ENCODE results near the gene PIK3AP1. TPM values are rescaled to one million over a fixed set of nuclear protein-coding genes. Genes with fewer than 3 reads are reported as not detected.

PIK3AP1 gene
- total RNA-seq, 1 donor: not detected

DNA sequence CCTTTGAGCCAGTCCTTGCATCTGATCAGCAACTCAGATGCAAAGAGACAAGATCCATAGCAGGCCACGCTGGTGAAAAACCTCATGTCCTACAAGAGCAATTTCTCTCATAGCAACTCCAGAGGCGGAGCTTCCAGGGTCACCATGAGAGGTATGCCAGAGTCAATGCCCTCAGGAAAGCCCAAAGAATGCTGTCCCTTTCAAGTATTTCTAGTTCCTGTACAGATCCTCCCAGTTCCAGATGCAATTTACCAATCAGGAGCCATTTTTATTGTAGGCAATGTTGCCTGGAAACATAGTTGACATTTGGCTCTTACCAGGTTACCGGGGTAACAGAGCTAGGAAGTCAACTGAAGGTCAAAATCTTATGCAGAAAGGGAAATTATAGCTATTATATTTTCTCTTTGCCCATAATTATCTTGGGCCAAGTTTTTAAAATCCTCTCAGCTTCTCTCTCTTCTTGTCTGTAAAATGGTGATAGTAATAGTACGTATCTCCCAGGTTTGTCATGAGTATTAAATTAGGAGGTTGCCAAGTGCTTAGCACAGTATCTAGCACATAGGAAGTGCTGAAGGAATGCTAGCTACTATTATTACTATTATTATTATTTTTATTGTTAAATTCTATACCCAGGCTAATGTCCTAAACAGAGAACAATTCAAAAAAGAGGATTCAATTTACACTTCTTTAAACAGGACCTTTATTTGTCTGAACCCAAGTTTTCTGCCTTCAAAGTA is 87.2 kb downstream of the PIK3AP1 start:
- H3K4me3 ChIP-seq (ENCODE audit: low read depth, low read length): no peak overlapping the region
- TF ChIP-seq, protein P1, sequence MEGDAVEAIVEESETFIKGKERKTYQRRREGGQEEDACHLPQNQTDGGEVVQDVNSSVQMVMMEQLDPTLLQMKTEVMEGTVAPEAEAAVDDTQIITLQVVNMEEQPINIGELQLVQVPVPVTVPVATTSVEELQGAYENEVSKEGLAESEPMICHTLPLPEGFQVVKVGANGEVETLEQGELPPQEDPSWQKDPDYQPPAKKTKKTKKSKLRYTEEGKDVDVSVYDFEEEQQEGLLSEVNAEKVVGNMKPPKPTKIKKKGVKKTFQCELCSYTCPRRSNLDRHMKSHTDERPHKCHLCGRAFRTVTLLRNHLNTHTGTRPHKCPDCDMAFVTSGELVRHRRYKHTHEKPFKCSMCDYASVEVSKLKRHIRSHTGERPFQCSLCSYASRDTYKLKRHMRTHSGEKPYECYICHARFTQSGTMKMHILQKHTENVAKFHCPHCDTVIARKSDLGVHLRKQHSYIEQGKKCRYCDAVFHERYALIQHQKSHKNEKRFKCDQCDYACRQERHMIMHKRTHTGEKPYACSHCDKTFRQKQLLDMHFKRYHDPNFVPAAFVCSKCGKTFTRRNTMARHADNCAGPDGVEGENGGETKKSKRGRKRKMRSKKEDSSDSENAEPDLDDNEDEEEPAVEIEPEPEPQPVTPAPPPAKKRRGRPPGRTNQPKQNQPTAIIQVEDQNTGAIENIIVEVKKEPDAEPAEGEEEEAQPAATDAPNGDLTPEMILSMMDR (IDR thresholded peaks at IDR 0.05; ENCODE audit: insufficient read depth, low read length): no peak
- DNase-seq (ENCODE audit: low read depth): no peak

DNA sequence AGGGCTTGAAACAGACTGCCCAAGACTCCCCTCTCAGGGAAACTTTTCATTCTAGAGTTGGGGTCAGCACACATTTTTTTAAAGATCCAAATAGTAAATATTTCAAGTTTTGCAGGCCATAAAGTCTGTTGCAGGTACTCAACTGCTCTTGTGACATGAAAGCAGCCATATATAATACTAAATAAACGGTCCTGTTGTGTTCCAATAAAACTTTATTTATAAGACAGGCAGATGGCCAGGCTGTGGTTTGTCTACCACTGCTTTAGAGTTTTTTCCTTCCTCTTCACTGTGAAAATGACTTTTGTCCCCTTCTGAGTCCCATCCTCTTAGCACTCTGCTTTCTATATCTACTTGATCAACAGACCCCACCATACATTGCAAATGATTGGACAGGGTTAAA is 93.0 kb downstream of the PIK3AP1 start:
- no peak overlapping the region for H3K4me3 ChIP-seq (ENCODE audit: low read depth, low read length)
- TF ChIP-seq, protein P1 (IDR thresholded peaks at IDR 0.05; ENCODE audit: insufficient read depth, low read length): no peak
- no peak for DNase-seq (ENCODE audit: low read depth)

DNA sequence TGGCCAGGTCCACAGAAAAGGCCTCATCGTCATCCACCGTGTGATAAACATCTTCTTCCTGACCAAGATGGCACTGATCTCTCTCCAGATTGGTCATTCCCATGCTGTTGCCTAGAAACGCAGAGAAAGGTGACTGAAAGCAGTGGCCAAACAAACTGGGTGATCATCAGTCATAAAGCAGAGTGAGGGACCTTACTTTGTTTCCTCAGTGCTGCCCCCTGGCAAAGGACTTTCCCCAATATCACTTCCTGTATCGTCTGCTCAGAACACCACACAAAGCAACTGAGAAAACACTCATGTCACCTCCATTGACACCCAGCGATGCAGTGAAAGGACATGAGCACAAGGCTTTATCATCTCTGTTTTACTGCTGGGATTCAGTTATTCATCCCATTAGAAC is 93.5 kb downstream of the PIK3AP1 start:
- DNase-seq (ENCODE audit: low read depth): no peak
- TF ChIP-seq, protein P1 (IDR thresholded peaks at IDR 0.05; ENCODE audit: insufficient read depth, low read length): no peak

DNA sequence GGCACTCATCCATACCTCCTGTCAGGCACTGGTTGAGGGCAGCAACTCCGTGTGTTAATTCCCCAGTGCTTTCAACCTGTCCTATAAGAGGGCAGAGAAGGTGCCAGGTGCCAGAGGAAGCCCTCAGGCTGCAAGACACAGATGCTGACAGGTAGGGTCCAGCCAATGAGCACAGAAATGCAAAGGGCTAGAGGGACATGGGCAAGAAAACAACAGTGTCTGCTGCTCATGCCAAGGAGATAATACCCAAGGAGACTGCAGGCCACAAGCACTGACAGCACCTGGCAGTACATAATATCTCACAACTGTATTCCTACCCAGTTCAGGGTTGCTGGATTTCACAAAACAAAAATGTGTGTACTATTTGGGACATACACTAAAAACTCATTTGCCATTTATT is 95.1 kb downstream of the PIK3AP1 start:
- TF ChIP-seq, protein P1 (IDR thresholded peaks at IDR 0.05; ENCODE audit: insufficient read depth, low read length): no peak
- DNase-seq (ENCODE audit: low read depth): no peak
- H3K4me3 ChIP-seq (ENCODE audit: low read depth, low read length): no peak overlapping the region

More for the DNA sequence above, 93.5 kb downstream of the PIK3AP1 start:
- no peak overlapping the region for H3K4me3 ChIP-seq (ENCODE audit: low read depth, low read length)

DNA sequence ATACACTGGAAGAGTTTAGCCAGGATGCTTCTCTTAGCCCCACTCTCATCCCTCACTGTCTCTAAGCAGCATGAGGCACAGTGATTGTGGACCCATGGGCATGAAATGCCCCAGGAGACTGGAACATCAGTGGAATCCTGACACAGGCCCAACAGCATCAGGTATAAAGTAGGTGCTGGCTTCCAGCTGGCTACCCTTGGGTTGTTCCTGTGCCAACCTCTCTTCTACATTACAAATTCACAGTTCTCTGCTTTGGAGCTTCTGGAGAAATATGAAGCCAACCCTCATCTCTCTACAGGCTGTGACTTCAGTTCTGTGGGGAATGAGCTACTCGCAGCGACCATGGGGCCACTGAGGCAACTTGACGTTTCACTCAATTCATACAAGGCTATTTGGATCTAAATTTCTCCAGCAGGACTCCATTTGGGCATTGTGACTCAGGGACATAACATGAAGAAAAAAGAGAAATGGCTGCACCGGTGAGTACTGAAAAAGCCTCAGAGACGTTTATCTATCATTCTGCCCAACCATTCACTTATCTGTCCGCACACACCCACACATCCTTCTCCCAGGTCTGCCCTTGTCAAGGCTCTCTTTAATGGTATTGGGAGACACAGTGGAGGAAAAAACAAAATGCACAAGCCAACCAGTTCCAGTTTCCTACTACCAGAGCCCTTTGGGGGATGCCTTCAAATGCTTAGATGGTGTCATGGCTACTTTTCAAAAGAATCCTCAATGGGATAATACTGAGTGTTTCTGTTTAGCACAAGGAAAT is 98.1 kb downstream of the PIK3AP1 start:
- TF ChIP-seq, protein P1 (IDR thresholded peaks at IDR 0.05; ENCODE audit: insufficient read depth, low read length): no peak
- H3K4me3 ChIP-seq (ENCODE audit: low read depth, low read length): no peak overlapping the region
- no peak for DNase-seq (ENCODE audit: low read depth)

DNA sequence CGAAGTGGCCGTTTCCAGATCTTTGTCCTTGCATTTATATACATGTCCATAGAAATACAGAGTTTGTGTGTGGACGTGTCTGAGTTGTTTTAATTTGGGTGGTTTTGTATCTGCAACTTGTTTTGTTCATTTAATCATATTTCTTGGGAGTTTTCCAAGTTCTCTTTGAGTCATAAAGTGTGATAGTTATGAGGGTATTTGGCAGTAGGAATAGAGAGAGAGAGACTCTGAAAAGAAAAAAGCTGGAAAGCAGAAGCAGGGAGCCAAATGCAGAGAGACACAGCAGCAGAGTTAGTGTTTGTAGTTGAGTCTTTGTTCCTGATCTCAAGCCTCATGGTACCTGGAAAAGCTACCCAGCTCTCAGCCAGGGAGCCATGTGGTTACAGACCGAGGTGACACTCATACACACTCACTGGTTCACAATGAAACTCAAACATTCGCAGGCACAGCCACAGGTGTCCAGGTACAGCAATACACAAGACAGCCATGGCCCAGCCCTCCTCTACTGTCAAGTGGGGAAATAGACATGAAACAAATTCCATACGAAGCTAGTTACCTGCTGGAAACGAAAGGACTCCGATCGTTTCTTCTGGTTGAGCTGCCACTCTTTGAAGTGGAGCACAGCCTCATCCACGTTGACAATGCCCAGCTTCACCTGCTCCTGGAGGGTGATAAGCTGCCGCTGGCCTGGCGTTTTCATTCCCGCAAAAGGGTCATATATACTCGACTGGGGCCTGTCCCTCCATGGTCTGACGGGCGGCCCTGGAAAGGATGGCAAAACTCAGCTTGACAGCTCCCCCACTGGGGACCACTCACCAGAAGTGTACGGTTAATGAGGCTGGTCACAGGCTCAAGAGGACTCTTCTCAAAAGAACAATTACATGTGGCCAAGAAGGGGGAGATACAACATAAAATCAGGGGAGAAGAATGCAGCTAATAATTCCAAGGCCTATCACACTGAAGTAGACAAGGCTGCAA is 100.2 kb downstream of the PIK3AP1 start:
- no peak overlapping the region for H3K4me3 ChIP-seq (ENCODE audit: low read depth, low read length)
- DNase-seq (ENCODE audit: low read depth): peak; percentile 12
- TF ChIP-seq, protein P1 (IDR thresholded peaks at IDR 0.05; ENCODE audit: insufficient read depth, low read length): no peak

All from fibroblast of the aortic adventitia (primary cell).